GM12872 (cell line): ENCODE results near the gene ATRAID.

ENCODE experiments used
- CTCF ChIP-seq: IDR thresholded peaks from 3 replicates; pipeline ENCODE4 v1.5.1; 2011; ENCODE audit warnings: low read depth, mild to moderate bottlenecking, low read length, moderate library complexity; ENCODE audit not compliant: insufficient read depth

ATRAID gene

DNA sequence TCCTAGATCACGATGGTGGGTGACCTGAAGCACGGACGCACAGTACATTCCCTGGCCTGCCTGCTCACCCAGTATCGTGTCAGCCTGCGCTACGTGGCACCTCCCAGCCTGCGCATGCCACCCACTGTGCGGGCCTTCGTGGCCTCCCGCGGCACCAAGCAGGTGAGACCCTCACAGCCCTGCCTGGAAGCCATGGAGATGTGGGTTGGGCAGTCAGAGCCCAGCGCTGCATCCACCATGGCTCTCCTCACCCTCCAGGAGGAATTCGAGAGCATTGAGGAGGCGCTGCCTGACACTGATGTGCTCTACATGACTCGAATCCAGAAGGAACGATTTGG is 30.7 kb downstream of the ATRAID start:
- no peak for TF ChIP-seq CTCF

GRCh38 chr2:27243391-27244130 is 31.7 kb downstream of the ATRAID start:
- no peak for TF ChIP-seq CTCF

DNA sequence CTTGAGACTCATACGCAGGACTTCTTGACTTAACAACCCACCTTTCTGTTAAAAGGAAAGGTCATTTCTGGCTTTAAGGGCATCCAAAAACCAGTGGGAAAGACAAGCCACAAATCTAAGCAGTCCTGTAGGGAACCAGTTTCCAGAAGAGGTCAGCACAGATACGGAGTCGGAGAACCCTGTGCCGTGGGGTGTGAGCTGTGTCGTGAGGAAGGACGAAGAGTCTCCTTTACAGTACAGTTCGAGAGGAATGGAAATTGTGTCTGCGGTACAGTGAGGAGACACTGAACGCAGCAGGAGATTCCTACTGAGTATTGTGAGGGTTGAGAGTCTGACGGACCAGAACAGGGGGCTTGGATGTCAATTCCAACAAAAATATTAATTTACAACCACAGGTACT is 33.3 kb downstream of the ATRAID start:
- no peak for TF ChIP-seq CTCF

- no peak for TF ChIP-seq CTCF
Observed at GRCh38 chr2:27245626-27246025, 33.8 kb downstream of the ATRAID start.

DNA sequence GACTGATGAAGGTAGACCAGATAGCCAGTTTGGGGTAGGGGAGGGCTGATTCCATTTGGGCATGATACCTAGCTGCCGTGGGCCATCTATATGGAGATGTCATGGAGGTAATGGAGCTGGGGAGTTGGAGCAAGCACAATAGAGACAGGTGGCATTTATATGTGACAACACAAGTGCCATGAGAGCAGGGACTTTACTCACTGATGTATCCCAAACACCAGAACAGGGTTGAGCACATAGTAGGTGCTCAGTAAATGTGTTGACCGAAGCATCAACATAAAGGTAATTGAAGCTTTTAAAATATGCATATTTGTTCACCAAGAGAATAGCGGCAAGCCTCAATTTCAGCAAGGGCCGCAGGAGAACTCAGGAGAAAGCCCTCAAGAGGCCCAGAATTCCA is 36.1 kb downstream of the ATRAID start:
- no peak for TF ChIP-seq CTCF

GRCh38 chr2:27249159-27249890 is 37.5 kb downstream of the ATRAID start:
- no peak for TF ChIP-seq CTCF

- peak; percentile 78 for TF ChIP-seq CTCF
Observed at GRCh38 chr2:27249891-27250651, 38.2 kb downstream of the ATRAID start.
